Fibroblast of villous mesenchyme (primary cell): Measurements from ENCODE around the gene PER1. TPM values are rescaled to one million over a fixed set of nuclear protein-coding genes. Genes with fewer than 3 reads are reported as not detected.

Source experiments
- DNase-seq: peaks from one replicate; pipeline ENCODE4 v3.0.0-alpha.2; 2010; ENCODE audit warnings: low read depth
- H3K4me3 ChIP-seq: 2 replicates; pipeline ENCODE4 v1.5.1; 2011; ENCODE audit warnings: low read depth, mild to moderate bottlenecking, low read length
- CTCF ChIP-seq: IDR thresholded peaks from 2 replicates; pipeline ENCODE4 v1.5.1; 2012; ENCODE audit warnings: low read depth, mild to moderate bottlenecking, low read length; ENCODE audit not compliant: insufficient read depth
- total RNA-seq: library from RNA; depleted of rRNA; stranded (reverse); fragments of >200 nt; gene quantifications from 2 replicates; pipeline ENCODE4 v1.2.3, GENCODE V29; 2012

The PER1 gene
- total RNA-seq, 1 donor: 12.5 TPM

GRCh38 chr17:8164815-8165131 lies 12.6 kb upstream of the PER1 start:
- H3K4me3 ChIP-seq: no peak overlapping the region
- TF ChIP-seq CTCF: no peak
- no peak for DNase-seq

GRCh38 chr17:8163978-8164814 lies 12.0 kb upstream of the PER1 start:
- DNase-seq: peak; percentile 81
- TF ChIP-seq CTCF: no peak
- no peak overlapping the region for H3K4me3 ChIP-seq

- peak overlapping the region; percentile 91 for H3K4me3 ChIP-seq
- TF ChIP-seq CTCF: no peak
- DNase-seq: no peak
These were observed 11.1 kb upstream of the PER1 start for GRCh38 chr17:8162997-8163977.

- H3K4me3 ChIP-seq: peak within 1 kb of the TSS; percentile 91
- no peak for TF ChIP-seq CTCF
- peak; percentile 64 for DNase-seq
These were observed 10.2 kb upstream of the PER1 start, which contains the start of gene VAMP2 for GRCh38 chr17:8162233-8162996. Gene VAMP2 (minus strand): TSS chr17:8162948. CDS start chr17:8162879, 69 bp downstream.

- no peak for DNase-seq
- H3K4me3 ChIP-seq: peak overlapping the region; percentile 91
- TF ChIP-seq CTCF: no peak
These were observed 9.4 kb upstream of the PER1 start for GRCh38 chr17:8161289-8162232.
